Measurements from ENCODE around the gene PPIL3. TPM values are rescaled to one million over a fixed set of nuclear protein-coding genes. Genes with fewer than 3 reads are reported as not detected.

The PPIL3 gene
- total RNA-seq, 1 donor from 2014 or later, result 16.2 TPM

- peak in 1 of 2 donors; percentile 98 for DNase-seq (ENCODE audit: extremely low spot score in 2 of 2)
- TF ChIP-seq CTCF (IDR thresholded peaks at IDR 0.05) (peak in 1 of 3 experiments; percentile 16), POLR2A (IDR thresholded peaks at IDR 0.05) (peak; percentile 94 to 99), POLR2AphosphoS5 (IDR thresholded peaks at IDR 0.05; ENCODE audit: insufficient read depth in 1 of 2, low read depth in 1 of 2) (peak; percentile 98 to 100)
- peaks cover 55% of the 10 kb centered on the region for H3K4me1 ChIP-seq
- H3K4me3 ChIP-seq, result peak within 1 kb of the TSS; percentile 60 to 100
- H3K27me3 ChIP-seq, result no peaks in the 10 kb centered on the region
- intact Hi-C loops (cut with DNase I), result loop anchor here (5.0 kb wide), 1 partner anchor 52 kb away; the partner anchor contains the start of gene BZW1
- peak within 1 kb of the TSS; percentile 100 for H3K27ac ChIP-seq
- H3K9me3 ChIP-seq, result no peaks in the 10 kb centered on the region
- peaks cover 0 to 9% of the 10 kb centered on the region in 2 donors for H3K36me3 ChIP-seq
Measured at GRCh38 chr2:200864176-200865034, 24.5 kb downstream of the PPIL3 start, which contains the start of gene CLK1. Gene CLK1 (minus strand): TSS chr2:200864658. CDS start chr2:200861862, 2,796 bp downstream.

- H3K9me3 ChIP-seq, result no peaks in the 10 kb centered on the region
- intact Hi-C loops (cut with DNase I), result loop anchor here (5.0 kb wide), 1 partner anchor 51 kb away; the partner anchor contains the start of gene BZW1
- H3K4me3 ChIP-seq, result peak overlapping the region; percentile 60 to 100
- peaks cover 61% of the 10 kb centered on the region for H3K4me1 ChIP-seq
- no peak for DNase-seq (ENCODE audit: extremely low spot score in 2 of 2)
- peaks cover 0 to 16% of the 10 kb centered on the region in 2 donors for H3K36me3 ChIP-seq
- H3K27me3 ChIP-seq, result no peaks in the 10 kb centered on the region
- TF ChIP-seq POLR2A (IDR thresholded peaks at IDR 0.05) (no peak), POLR2AphosphoS5 (IDR thresholded peaks at IDR 0.05; ENCODE audit: insufficient read depth in 1 of 2, low read depth in 1 of 2) (no peak), CTCF (IDR thresholded peaks at IDR 0.05) (no peak)
- H3K27ac ChIP-seq, result peak overlapping the region; percentile 100
Measured at GRCh38 chr2:200863782-200864175, 25.1 kb downstream of the PPIL3 start.

GRCh38 chr2:200862532-200863000, 26.3 kb downstream of the PPIL3 start:
- intact Hi-C loops (cut with DNase I), result loop anchor here (5.0 kb wide), 1 partner anchor 50 kb away; the partner anchor contains the start of gene BZW1
- TF ChIP-seq POLR2AphosphoS5 (IDR thresholded peaks at IDR 0.05; ENCODE audit: insufficient read depth in 1 of 2, low read depth in 1 of 2) (peak in 1 of 2 donors; percentile 77), CTCF (IDR thresholded peaks at IDR 0.05) (no peak), POLR2A (IDR thresholded peaks at IDR 0.05) (peak in 1 of 2 donors; percentile 19)
- H3K27ac ChIP-seq, result peak overlapping the region; percentile 100
- H3K27me3 ChIP-seq, result no peaks in the 10 kb centered on the region
- no peak for DNase-seq (ENCODE audit: extremely low spot score in 2 of 2)
- H3K9me3 ChIP-seq, result no peaks in the 10 kb centered on the region
- H3K4me1 ChIP-seq, result peaks cover 70% of the 10 kb centered on the region
- peaks cover 0 to 28% of the 10 kb centered on the region in 2 donors for H3K36me3 ChIP-seq
- peak overlapping the region; percentile 60 to 100 for H3K4me3 ChIP-seq

- DNase-seq (ENCODE audit: extremely low spot score in 2 of 2), result no peak
- H3K4me1 ChIP-seq, result peaks cover 70% of the 10 kb centered on the region
- H3K27ac ChIP-seq, result peak overlapping the region; percentile 100
- peaks cover 0 to 37% of the 10 kb centered on the region in 2 donors for H3K36me3 ChIP-seq
- TF ChIP-seq POLR2AphosphoS5 (IDR thresholded peaks at IDR 0.05; ENCODE audit: insufficient read depth in 1 of 2, low read depth in 1 of 2), result no peak
- TF ChIP-seq CTCF (IDR thresholded peaks at IDR 0.05), result no peak
- no peak for TF ChIP-seq POLR2A (IDR thresholded peaks at IDR 0.05)
- peak overlapping the region; percentile 60 to 100 for H3K4me3 ChIP-seq
- intact Hi-C loops (cut with DNase I), result loop anchor here (5.0 kb wide), 1 partner anchor 49 kb away; the partner anchor contains the start of gene BZW1
- no peaks in the 10 kb centered on the region for H3K27me3 ChIP-seq
- no peaks in the 10 kb centered on the region for H3K9me3 ChIP-seq
Measured at GRCh38 chr2:200861617-200862155, 27.2 kb downstream of the PPIL3 start.

Measured in vagina (tissue), 2 donors.